Mucosa of descending colon (tissue), 3 donors: ENCODE measurements around the gene CBFB. TPM values are rescaled to one million over a fixed set of nuclear protein-coding genes. Genes with fewer than 3 reads are reported as not detected.

ENCODE experiments used
- ATAC-seq: fragments of 200-7000 bp; cut with Tn5 transposase; one replicate; pipeline ENCODE4 v1.9.1; 2020; ENCODE audit warnings: mild to moderate bottlenecking, moderate library complexity
- DNase-seq, 3 donors: peaks; one replicate each; pipeline ENCODE4 v3.0.0-alpha.2; 2020
- H3K36me3 ChIP-seq: fragments of 200-600 bp; one replicate; pipeline ENCODE4 v1.8.0; 2021; ENCODE audit warnings: low read depth, mild to moderate bottlenecking
- H3K4me1 ChIP-seq: fragments of 200-600 bp; one replicate; pipeline ENCODE4 v1.8.0; 2021; ENCODE audit warnings: low read depth, mild to moderate bottlenecking
- H3K4me3 ChIP-seq: fragments of 200-600 bp; one replicate; pipeline ENCODE4 v1.8.0; 2021; ENCODE audit warnings: mild to moderate bottlenecking
- H3K9me3 ChIP-seq: fragments of 200-600 bp; one replicate; pipeline ENCODE4 v1.8.0; 2021; ENCODE audit warnings: mild to moderate bottlenecking
- CTCF ChIP-seq: fragments of 200-600 bp; IDR thresholded peaks from one replicate; pipeline ENCODE4 v1.8.0; 2022; ENCODE audit warnings: antibody characterized with exemption, mild to moderate bottlenecking
- intact Hi-C, 2 donors: fragments of 100-400 bp; cut with DNase I in 1 of 2; cut with micrococcal nuclease in 1 of 2; formaldehyde crosslinking; loops; one replicate each; pipeline versions ENCODE4 v1.11.0 to v1.11.1; 2022; cut with DNase I, micrococcal nuclease
- total RNA-seq, 3 donors: library from RNA; stranded (reverse); fragmentation: NEBNext Ultra II Directional in 2 of 3; extraction: Animal tissue kit (Norgen Biotek cat#: 25700) in 2 of 3; gene quantifications; one replicate each; pipeline versions ENCODE4 v1.2.1 to v1.2.4, GENCODE V29; 2021 to 2023
- donor health status: DM: no; HTN: no; CAD: no; lungs with moderate emphysema.
- donor health status: DM: no; HTN: no; CAD: no.
- donor health status: DM: no; HTN: yes; CAD: no.

CBFB gene
- total RNA-seq, 3 donors from 2014 or later, result 26.3 to 35.5 (median 26.8) TPM

- intact Hi-C loops, result no loop called here
Measured at GRCh38 chr16:67028167-67028695, 718 bp upstream of the CBFB start.

GRCh38 chr16:67029254-67030096 lies 526 bp downstream of the CBFB start:
- Histone ChIP-seq H3K9me3 (no peaks in the 10 kb centered on the region), H3K4me1 (peaks cover 9% of the 10 kb centered on the region), H3K36me3 (no peaks in the 10 kb centered on the region), H3K4me3 (peak overlapping the region; percentile 77)
- no peak for TF ChIP-seq CTCF
- DNase-seq, result peak; percentile 72 to 78 (median 77)
- peak; percentile 73 for ATAC-seq
- intact Hi-C loops, result no loop called here

More at GRCh38 chr16:67028167-67028695, 718 bp upstream of the CBFB start:
- Histone ChIP-seq H3K4me1 (peaks cover 9% of the 10 kb centered on the region), H3K4me3 (peak overlapping the region; percentile 7), H3K9me3 (no peaks in the 10 kb centered on the region), H3K36me3 (no peaks in the 10 kb centered on the region)
- no peak for DNase-seq
- no peak for TF ChIP-seq CTCF
- ATAC-seq, result no peak

- no peak for TF ChIP-seq CTCF
- Histone ChIP-seq H3K4me1 (peaks cover 9% of the 10 kb centered on the region), H3K36me3 (no peaks in the 10 kb centered on the region), H3K9me3 (no peaks in the 10 kb centered on the region), H3K4me3 (peak overlapping the region; percentile 77)
- intact Hi-C loops, result no loop called here
- DNase-seq (no peak), ATAC-seq (no peak)
Measured at GRCh38 chr16:67030221-67030962, 1.4 kb downstream of the CBFB start.

- Histone ChIP-seq H3K4me3 (no peak overlapping the region), H3K9me3 (no peaks in the 10 kb centered on the region), H3K4me1 (peaks cover 9% of the 10 kb centered on the region), H3K36me3 (no peaks in the 10 kb centered on the region)
- ATAC-seq (no peak), DNase-seq (no peak)
- no peak for TF ChIP-seq CTCF
- intact Hi-C loops, result no loop called here
Measured at GRCh38 chr16:67034487-67034886, 5.5 kb downstream of the CBFB start.

GRCh38 chr16:67035364-67035763 lies 6.4 kb downstream of the CBFB start:
- ATAC-seq (no peak), DNase-seq (no peak)
- intact Hi-C loops, result no loop called here
- no peak overlapping the region for H3K4me3 ChIP-seq
- H3K9me3 ChIP-seq, result no peaks in the 10 kb centered on the region
- no peaks in the 10 kb centered on the region for H3K36me3 ChIP-seq
- no peak for TF ChIP-seq CTCF
- peaks cover 9% of the 10 kb centered on the region for H3K4me1 ChIP-seq
